HFFc6 (cell line): Measurements from ENCODE around the gene OR13J1. TPM values are rescaled to one million over a fixed set of nuclear protein-coding genes. Genes with fewer than 3 reads are reported as not detected.

Source experiments
- DNase-seq: peaks from one replicate; pipeline ENCODE4 v3.0.0-alpha.2; 2018
- H3K27ac Mint-ChIP-seq: 2 replicates; pipeline ENCODE4 v1.8.0; 2020; ENCODE audit warnings: mild to moderate bottlenecking, mixed read lengths
- H3K27me3 Mint-ChIP-seq: 2 replicates; pipeline ENCODE4 v1.8.0; 2021; ENCODE audit warnings: mild to moderate bottlenecking, moderate library complexity, mixed read lengths; ENCODE audit not compliant: insufficient read depth
- H3K36me3 Mint-ChIP-seq: 2 replicates; pipeline ENCODE4 v1.8.0; 2021; ENCODE audit warnings: low read depth, mixed read lengths
- H3K4me1 Mint-ChIP-seq: 2 replicates; pipeline ENCODE4 v1.8.0; 2020; ENCODE audit warnings: low read depth, mixed read lengths
- H3K4me3 Mint-ChIP-seq: 2 replicates; pipeline ENCODE4 v1.8.0; 2020; ENCODE audit warnings: mild to moderate bottlenecking, moderate library complexity, mixed read lengths
- H3K9me3 Mint-ChIP-seq: 2 replicates; pipeline ENCODE4 v1.8.0; 2020; ENCODE audit warnings: mild to moderate bottlenecking, mixed read lengths
- total RNA-seq, 6 experiments: library from RNA; stranded (reverse); fragmentation: NEBNext Ultra II Directional; extraction: Animal tissue kit (Norgen Biotek cat#: 25700); gene quantifications; 2 replicates in 1 of 6; 3 replicates in 5 of 6; pipeline ENCODE4 v1.2.3, GENCODE V29; 2021
- TF ChIP-seq, protein P1 (sequence below): fragments of 200-600 bp; sonication (generic); IDR thresholded peaks from 2 replicates; pipeline ENCODE4 v1.5.0; 2021; ENCODE audit warnings: antibody characterized with exemption, mild to moderate bottlenecking

OR13J1 gene
- total RNA-seq, 6 experiments from 2014 or later: not detected

DNA sequence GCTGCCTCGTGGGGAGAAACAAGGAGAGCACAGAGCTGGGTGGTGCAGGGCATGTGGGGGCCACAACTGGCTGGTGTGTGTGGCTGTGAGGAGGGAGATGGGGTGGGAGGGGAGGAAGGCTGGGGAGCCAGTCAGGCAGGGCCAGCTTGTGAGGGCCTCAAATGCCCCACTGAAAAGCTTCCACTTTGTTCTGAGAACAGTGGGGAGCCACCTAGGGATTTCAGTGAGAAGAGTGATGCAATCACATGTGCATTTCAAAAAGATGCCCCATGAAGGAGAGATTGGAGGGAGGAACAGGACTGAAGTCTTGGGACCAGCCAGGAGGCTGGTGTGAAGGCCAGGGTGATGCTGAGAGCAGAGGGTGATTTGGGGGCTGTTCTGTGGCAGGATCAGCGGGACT lies 1.3 kb downstream of the OR13J1 start:
- no peaks in the 10 kb centered on the region for H3K9me3 Mint-ChIP-seq

GRCh38 chr9:35867538-35867937 lies 2.7 kb downstream of the OR13J1 start:
- no peak for DNase-seq
- no peak overlapping the region for H3K27ac Mint-ChIP-seq
- H3K36me3 Mint-ChIP-seq: no peaks in the 10 kb centered on the region
- H3K27me3 Mint-ChIP-seq: peaks cover 14% of the 10 kb centered on the region
- TF ChIP-seq, protein P1, sequence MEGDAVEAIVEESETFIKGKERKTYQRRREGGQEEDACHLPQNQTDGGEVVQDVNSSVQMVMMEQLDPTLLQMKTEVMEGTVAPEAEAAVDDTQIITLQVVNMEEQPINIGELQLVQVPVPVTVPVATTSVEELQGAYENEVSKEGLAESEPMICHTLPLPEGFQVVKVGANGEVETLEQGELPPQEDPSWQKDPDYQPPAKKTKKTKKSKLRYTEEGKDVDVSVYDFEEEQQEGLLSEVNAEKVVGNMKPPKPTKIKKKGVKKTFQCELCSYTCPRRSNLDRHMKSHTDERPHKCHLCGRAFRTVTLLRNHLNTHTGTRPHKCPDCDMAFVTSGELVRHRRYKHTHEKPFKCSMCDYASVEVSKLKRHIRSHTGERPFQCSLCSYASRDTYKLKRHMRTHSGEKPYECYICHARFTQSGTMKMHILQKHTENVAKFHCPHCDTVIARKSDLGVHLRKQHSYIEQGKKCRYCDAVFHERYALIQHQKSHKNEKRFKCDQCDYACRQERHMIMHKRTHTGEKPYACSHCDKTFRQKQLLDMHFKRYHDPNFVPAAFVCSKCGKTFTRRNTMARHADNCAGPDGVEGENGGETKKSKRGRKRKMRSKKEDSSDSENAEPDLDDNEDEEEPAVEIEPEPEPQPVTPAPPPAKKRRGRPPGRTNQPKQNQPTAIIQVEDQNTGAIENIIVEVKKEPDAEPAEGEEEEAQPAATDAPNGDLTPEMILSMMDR: no peak
- no peaks in the 10 kb centered on the region for H3K9me3 Mint-ChIP-seq
- H3K4me1 Mint-ChIP-seq: no peaks in the 10 kb centered on the region
- no peak overlapping the region for H3K4me3 Mint-ChIP-seq

More for the DNA sequence above, 1.3 kb downstream of the OR13J1 start:
- no peak for DNase-seq
- Mint-ChIP-seq H3K36me3 (no peaks in the 10 kb centered on the region), H3K4me3 (no peak overlapping the region), H3K27me3 (0 out of 2 replicates have a peak, but pooled peaks cover 2% of the 10 kb centered on the region), H3K4me1 (no peaks in the 10 kb centered on the region), H3K27ac (no peak overlapping the region)
- TF ChIP-seq, protein P1: no peak

DNA sequence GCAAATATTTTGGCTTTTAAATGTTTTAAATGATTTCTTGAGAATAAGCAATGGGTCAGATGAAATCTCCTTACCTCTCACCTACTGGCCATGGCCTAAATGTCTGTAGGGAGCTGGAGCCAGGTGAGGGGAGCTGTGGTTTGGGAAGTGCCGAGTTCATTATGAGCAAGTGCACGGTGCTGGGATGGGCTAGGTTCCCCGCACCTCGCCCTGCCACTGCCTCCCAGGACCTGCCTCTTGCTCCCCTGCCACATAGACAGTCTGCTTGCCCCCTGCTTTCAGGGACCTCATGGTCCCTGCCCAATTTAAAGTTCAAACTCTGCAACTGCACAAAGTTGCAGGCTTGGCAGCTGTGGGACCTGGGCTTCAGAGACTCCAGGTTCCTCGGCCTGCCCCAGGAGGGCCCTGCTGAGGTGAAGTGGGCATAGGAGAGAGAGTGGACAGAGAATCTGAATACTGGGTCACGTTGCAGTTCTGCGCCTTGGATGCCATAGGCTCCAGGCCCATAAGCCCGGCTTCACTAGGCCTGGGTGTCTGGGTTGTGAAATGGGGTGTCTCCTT lies 5.4 kb downstream of the OR13J1 start:
- Mint-ChIP-seq H3K27ac (no peak overlapping the region), H3K4me1 (no peaks in the 10 kb centered on the region), H3K9me3 (no peaks in the 10 kb centered on the region), H3K4me3 (no peak overlapping the region), H3K36me3 (no peaks in the 10 kb centered on the region), H3K27me3 (peaks cover 35% of the 10 kb centered on the region)
- TF ChIP-seq, protein P1: no peak
- DNase-seq: no peak

DNA sequence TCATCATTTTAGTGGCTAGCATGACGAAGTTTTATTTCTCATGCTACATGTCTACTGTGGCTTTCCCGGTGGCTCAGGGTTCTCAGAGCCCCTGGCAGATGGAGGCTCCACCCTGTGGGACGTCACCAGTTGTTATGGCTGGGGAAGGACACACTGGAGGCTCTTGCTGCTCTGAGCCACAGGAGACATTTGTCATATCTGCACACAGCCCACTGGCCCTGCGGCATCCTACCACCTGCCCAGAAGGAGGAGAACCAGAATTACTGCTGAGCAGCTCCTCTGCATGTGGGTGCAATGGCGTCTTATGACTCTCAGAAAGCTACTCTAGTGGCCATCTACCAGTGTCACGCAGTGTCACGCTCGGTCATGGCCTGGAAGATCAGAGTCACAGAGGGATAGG lies 6.6 kb downstream of the OR13J1 start:
- no peak for DNase-seq
- no peaks in the 10 kb centered on the region for H3K4me1 Mint-ChIP-seq
- H3K27me3 Mint-ChIP-seq: peaks cover 33% of the 10 kb centered on the region
- no peak overlapping the region for H3K4me3 Mint-ChIP-seq
- H3K27ac Mint-ChIP-seq: no peak overlapping the region
- no peaks in the 10 kb centered on the region for H3K36me3 Mint-ChIP-seq
- no peaks in the 10 kb centered on the region for H3K9me3 Mint-ChIP-seq
- TF ChIP-seq, protein P1: no peak

DNA sequence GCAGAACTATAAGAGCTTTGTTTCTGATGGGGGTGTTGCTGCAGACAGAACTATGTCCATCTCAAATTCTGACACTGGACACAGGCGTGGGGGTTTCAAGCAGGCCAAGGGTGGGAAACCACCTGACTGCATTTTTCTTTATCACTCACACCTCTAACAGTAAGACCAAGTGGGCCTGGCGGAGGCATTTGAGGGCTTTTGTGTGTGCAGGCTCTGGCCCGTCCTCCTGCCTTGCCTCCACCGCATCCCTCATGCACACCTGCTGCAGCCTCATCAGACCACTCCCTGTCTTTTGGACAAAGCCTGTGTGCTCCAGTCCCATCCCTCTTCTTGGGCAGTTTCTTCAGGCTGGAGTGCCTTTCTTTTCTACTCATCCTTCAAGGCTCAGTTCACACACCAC lies 7.9 kb downstream of the OR13J1 start:
- no peaks in the 10 kb centered on the region for H3K36me3 Mint-ChIP-seq
- no peak for DNase-seq
- TF ChIP-seq, protein P1: no peak
- peaks cover 34% of the 10 kb centered on the region for H3K27me3 Mint-ChIP-seq
- H3K27ac Mint-ChIP-seq: no peak overlapping the region
- no peaks in the 10 kb centered on the region for H3K4me1 Mint-ChIP-seq
- H3K4me3 Mint-ChIP-seq: no peak overlapping the region
- H3K9me3 Mint-ChIP-seq: no peaks in the 10 kb centered on the region
